GM12864 (cell line): ENCODE data around the gene PROS1.

Experiments used
- DNase-seq: peaks from one replicate; pipeline ENCODE4 v3.0.0-alpha.2; 2011; ENCODE audit warnings: low read depth
- H3K4me3 ChIP-seq: 2 replicates; pipeline ENCODE4 v1.5.1; 2011; ENCODE audit warnings: mild to moderate bottlenecking, low read depth, low read length, control low read depth
- TF ChIP-seq, protein P1 (sequence below): IDR thresholded peaks from 2 replicates; pipeline ENCODE4 v1.5.1; 2011; ENCODE audit warnings: low read depth, mild to moderate bottlenecking, moderate library complexity, low read length, control low read depth, inconsistent platforms; ENCODE audit errors: missing control alignments

PROS1 gene

DNA sequence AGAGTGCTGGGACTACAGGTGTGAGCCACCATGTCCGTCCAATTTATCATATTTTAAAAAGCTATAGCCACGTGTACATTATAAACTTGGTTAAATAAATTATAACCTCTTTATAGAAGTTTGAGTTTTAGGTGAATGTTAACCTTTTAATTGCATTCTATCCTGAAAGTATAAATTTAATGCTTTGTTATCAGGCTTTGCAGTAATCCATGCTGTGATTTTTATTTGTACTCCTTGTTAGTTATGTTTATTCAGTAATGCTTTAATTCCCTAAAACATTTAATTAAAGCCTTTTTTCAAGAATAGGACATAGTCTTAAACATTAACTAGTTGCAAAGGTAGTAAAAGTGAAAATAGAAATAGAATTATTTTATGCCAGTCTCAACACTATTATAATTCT, 17.9 kb upstream of the PROS1 start:
- TF ChIP-seq, protein P1, sequence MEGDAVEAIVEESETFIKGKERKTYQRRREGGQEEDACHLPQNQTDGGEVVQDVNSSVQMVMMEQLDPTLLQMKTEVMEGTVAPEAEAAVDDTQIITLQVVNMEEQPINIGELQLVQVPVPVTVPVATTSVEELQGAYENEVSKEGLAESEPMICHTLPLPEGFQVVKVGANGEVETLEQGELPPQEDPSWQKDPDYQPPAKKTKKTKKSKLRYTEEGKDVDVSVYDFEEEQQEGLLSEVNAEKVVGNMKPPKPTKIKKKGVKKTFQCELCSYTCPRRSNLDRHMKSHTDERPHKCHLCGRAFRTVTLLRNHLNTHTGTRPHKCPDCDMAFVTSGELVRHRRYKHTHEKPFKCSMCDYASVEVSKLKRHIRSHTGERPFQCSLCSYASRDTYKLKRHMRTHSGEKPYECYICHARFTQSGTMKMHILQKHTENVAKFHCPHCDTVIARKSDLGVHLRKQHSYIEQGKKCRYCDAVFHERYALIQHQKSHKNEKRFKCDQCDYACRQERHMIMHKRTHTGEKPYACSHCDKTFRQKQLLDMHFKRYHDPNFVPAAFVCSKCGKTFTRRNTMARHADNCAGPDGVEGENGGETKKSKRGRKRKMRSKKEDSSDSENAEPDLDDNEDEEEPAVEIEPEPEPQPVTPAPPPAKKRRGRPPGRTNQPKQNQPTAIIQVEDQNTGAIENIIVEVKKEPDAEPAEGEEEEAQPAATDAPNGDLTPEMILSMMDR, result no peak
- no peak overlapping the region for H3K4me3 ChIP-seq
- DNase-seq, result no peak

DNA sequence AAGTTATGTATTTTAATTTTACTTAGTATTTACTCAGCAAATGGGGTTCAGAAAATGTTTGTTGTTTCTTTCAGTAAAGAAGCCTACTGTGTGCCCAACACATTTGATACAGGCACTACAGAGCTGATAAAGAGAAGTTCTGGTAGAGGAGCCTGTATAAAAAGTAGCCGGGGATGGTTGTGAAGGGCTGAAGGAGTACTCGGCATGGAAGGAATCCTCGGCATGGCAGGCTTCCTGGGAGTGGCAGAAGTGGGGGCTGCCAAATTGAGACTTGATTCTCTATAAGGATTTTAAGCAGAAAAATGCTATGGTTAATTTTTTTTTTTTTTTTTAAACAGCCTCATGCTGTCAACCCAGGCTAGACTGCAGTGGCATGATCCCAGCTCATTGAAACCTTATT, 15.5 kb upstream of the PROS1 start:
- TF ChIP-seq, protein P1, result no peak

DNA sequence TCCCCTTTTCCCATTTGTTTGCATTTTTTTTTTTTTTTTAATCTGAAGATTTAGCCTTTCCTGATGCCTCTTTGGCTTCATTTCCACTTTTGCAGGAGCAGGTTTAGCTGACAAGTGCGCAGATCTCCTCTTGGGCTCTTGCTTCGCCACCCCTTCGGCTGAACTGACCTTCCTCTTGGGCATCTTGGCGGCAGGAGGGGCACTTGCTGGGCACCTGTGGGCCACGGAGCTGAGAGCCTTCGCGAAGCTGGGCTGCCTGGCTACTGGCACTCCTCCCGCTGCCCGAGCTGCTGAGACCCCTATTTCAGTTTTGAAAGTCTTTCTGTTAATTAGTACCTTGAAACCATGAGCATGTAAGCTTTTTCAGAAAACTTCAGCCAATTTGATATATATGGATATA, 15.1 kb upstream of the PROS1 start:
- TF ChIP-seq, protein P1, result no peak
- H3K4me3 ChIP-seq, result no peak overlapping the region
- no peak for DNase-seq

More for the DNA sequence above, 15.5 kb upstream of the PROS1 start:
- no peak for DNase-seq
- H3K4me3 ChIP-seq, result no peak overlapping the region

DNA sequence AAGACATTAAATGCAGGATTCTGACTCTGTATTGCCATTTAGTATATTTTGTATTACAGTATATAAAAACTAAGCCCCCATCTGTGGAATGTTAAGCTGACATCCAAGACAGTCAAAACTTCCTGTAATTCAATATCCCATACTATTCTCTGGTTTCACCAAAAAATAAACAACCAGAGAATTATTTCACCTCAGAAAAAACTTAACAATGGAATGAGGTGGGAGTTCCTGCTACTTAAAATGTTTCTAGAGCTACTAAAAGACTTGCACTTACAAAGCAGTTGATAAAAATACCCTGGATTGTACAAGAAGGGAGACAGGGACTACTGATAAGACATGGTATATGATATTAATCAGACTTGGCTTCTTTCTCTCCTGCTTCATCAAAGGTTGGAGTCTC, 14.6 kb upstream of the PROS1 start:
- no peak overlapping the region for H3K4me3 ChIP-seq
- DNase-seq, result no peak
- TF ChIP-seq, protein P1, result no peak

DNA sequence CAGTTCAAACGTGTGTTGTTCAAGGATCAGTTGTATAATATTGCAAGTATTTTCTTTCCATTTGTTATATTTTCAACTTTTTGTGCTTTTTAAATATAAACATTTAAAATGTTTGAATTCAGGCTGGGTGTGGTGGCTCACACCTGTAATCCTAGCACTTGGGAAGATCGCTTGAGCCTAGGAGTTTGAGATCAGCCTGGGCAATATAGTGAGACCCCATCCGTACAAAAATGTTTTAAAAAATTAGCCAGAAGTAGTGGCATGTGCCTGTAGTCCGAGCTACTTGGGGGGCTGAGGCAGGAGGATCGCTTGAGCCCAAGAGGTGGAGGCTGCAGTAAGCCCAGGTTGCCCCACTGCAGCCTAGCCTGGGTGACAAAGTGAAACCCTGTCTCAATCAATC, 10.9 kb upstream of the PROS1 start:
- TF ChIP-seq, protein P1, result no peak
- DNase-seq, result no peak

DNA sequence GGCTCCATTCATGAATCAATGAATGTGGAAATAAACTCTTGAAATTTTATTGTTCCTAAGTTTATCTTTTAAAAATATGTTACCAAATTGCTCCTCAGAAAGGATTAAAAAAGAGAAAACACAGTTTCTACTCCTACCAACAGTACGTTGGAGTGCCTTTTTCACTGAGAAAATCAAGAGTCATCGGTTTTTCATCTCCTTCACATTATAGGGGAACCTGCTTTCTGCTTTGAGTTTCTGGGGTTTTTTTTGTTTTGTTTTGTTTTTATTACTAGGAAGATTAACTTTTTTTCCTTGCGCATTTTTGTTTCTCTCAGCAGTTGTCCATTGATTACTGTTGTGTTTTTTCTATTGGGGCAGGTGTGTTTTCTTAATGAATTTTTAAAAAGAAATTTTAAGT, 9.7 kb upstream of the PROS1 start:
- no peak for DNase-seq
- TF ChIP-seq, protein P1, result no peak
- H3K4me3 ChIP-seq, result no peak overlapping the region

More for the DNA sequence above, 10.9 kb upstream of the PROS1 start:
- H3K4me3 ChIP-seq, result no peak overlapping the region

DNA sequence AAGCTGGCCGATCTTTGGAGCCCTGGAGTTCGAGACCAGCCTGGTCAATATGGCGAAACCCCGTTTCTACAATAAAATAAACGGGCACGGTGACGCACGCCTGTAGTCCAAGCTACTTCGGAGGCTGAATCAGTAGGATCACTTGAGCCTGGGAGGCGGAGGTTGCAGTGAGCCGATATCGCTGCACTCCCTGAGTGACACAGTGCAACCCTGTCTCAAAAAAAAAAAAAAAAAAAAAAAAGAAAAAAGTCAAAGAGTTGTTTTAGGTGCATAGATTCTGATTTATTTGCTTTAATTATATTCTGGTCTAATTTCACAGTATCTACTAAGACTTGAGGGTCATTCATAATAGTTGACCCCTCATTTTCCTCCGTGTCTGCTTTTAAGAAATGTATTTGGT, 8.0 kb upstream of the PROS1 start:
- no peak for DNase-seq
- no peak overlapping the region for H3K4me3 ChIP-seq
- TF ChIP-seq, protein P1, result no peak
